Hepatocyte (in vitro differentiated cells): ENCODE measurements around the gene TAF8. TPM values are rescaled to one million over a fixed set of nuclear protein-coding genes. Genes with fewer than 3 reads are reported as not detected.

Source experiments
- DNase-seq: peaks from one replicate; pipeline ENCODE4 v3.0.0-alpha.2; 2016; ENCODE audit warnings: low spot score
- H2AFZ ChIP-seq: fragments of 200-600 bp; sonication (generic); 2 replicates; pipeline ENCODE4 v1.6.0; 2016; ENCODE audit warnings: antibody characterized with exemption, mild to moderate bottlenecking
- H3K27ac ChIP-seq: fragments of 200-600 bp; sonication (generic); 2 replicates; pipeline ENCODE4 v1.5.1; 2016; ENCODE audit warnings: mild to moderate bottlenecking
- H3K27me3 ChIP-seq: fragments of 200-600 bp; sonication (generic); 2 replicates; pipeline ENCODE4 v1.6.1; 2016
- H3K36me3 ChIP-seq: fragments of 200-600 bp; sonication (generic); replicated peaks from 2 replicates; pipeline ENCODE4 v1.5.1; 2016; ENCODE audit warnings: low read depth; ENCODE audit not compliant: insufficient read depth
- H3K4me1 ChIP-seq: fragments of 200-600 bp; sonication (generic); 2 replicates; pipeline ENCODE4 v1.5.1; 2016; ENCODE audit warnings: mild to moderate bottlenecking, moderate library complexity; ENCODE audit not compliant: insufficient read depth
- H3K4me2 ChIP-seq: fragments of 200-600 bp; sonication (generic); 2 replicates; pipeline ENCODE4 v1.6.0; 2016
- H3K4me3 ChIP-seq: fragments of 200-600 bp; sonication (generic); 2 replicates; pipeline ENCODE4 v1.5.1; 2016; ENCODE audit warnings: mild to moderate bottlenecking
- H3K79me2 ChIP-seq: fragments of 200-600 bp; sonication (generic); 2 replicates; pipeline ENCODE4 v1.6.0; 2017; ENCODE audit warnings: mild to moderate bottlenecking
- H3K9me2 ChIP-seq: fragments of 200-600 bp; sonication (generic); replicated peaks from 2 replicates; pipeline ENCODE4 v1.6.0; 2017; ENCODE audit warnings: mild to moderate bottlenecking; ENCODE audit not compliant: insufficient read depth
- H3K9me3 ChIP-seq: fragments of 200-600 bp; sonication (generic); 2 replicates; pipeline ENCODE4 v1.5.1; 2016; ENCODE audit warnings: low read depth, mild to moderate bottlenecking
- H4K20me1 ChIP-seq: fragments of 200-600 bp; sonication (generic); 2 replicates; pipeline ENCODE4 v1.6.0; 2016; ENCODE audit warnings: mild to moderate bottlenecking; ENCODE audit not compliant: insufficient read depth, poor library complexity, severe bottlenecking
- CTCF ChIP-seq: fragments of 200-600 bp; sonication (generic); IDR thresholded peaks from 2 replicates; pipeline ENCODE4 v1.5.1; 2016; ENCODE audit warnings: antibody characterized with exemption, mild to moderate bottlenecking; ENCODE audit not compliant: poor library complexity
- EZH2 ChIP-seq: fragments of 200-600 bp; sonication (generic); IDR thresholded peaks from 2 replicates; pipeline ENCODE4 v1.6.1; 2016; ENCODE audit warnings: antibody characterized with exemption, mild to moderate bottlenecking, borderline replicate concordance
- EZH2phosphoT487 ChIP-seq: fragments of 200-600 bp; sonication (generic); IDR thresholded peaks from one replicate; pipeline ENCODE4 v1.6.1; 2018; ENCODE audit warnings: antibody characterized with exemption, mild to moderate bottlenecking, low read depth, moderate library complexity; ENCODE audit not compliant: unreplicated experiment, severe bottlenecking
- WGBS: methylation state at CpG from one replicate; pipeline ENCODE4 v1.1.6; 2016; ENCODE audit warnings: low lambda C conversion rate; ENCODE audit errors: missing lambda C conversion rate; 5-methylcytosine and 5-hydroxymethylcytosine counted together
- polyA plus RNA-seq: library from polyadenylated mRNA; unstranded; fragments of >200 nt; fragmentation: Nextera tagmentation; extraction: Ambion mirVana; gene quantifications from 2 replicates; pipeline ENCODE4 v1.2.1, GENCODE V29; 2016
- total RNA-seq: library from RNA; depleted of rRNA; stranded (reverse); fragments of >200 nt; gene quantifications from 2 replicates; pipeline ENCODE4 v1.2.3, GENCODE V29; 2014

TAF8 gene
- total and polyA plus RNA-seq, 2 experiments from 2014 or later: 14.0 to 25.1 TPM

- no peaks in the 10 kb centered on the region for H3K9me3 ChIP-seq
- H2AFZ ChIP-seq: no peak overlapping the region
- H3K36me3 ChIP-seq: no peaks in the 10 kb centered on the region
- no peak for DNase-seq
- H3K4me3 ChIP-seq: no peak overlapping the region
- H3K79me2 ChIP-seq: no peaks in the 10 kb centered on the region
- no peak overlapping the region for H3K27ac ChIP-seq
- H3K4me1 ChIP-seq: no peaks in the 10 kb centered on the region
- H4K20me1 ChIP-seq: no peaks in the 10 kb centered on the region
- no peaks in the 10 kb centered on the region for H3K27me3 ChIP-seq
- no peaks in the 10 kb centered on the region for H3K9me2 ChIP-seq
- H3K4me2 ChIP-seq: no peak overlapping the region
- TF ChIP-seq CTCF (no peak), EZH2 (no peak), EZH2phosphoT487 (no peak)
- WGBS: 93% methylated on average over 13 of the region's 14 CpGs
Measured at GRCh38 chr6:42022755-42023384, 27.5 kb upstream of the TAF8 start.

- TF ChIP-seq EZH2phosphoT487 (no peak), EZH2 (no peak), CTCF (no peak)
Measured at GRCh38 chr6:42025066-42025844, 25.1 kb upstream of the TAF8 start.

GRCh38 chr6:42025845-42026243 is 24.5 kb upstream of the TAF8 start:
- DNase-seq: no peak
- H3K27ac ChIP-seq: no peak overlapping the region

More at GRCh38 chr6:42025066-42025844, 25.1 kb upstream of the TAF8 start:
- Histone ChIP-seq H3K4me2 (no peak overlapping the region), H3K4me1 (peaks cover 18% of the 10 kb centered on the region), H3K27me3 (no peaks in the 10 kb centered on the region), H3K4me3 (no peak overlapping the region), H3K36me3 (no peaks in the 10 kb centered on the region), H4K20me1 (no peaks in the 10 kb centered on the region), H3K27ac (no peak overlapping the region), H3K9me2 (no peaks in the 10 kb centered on the region), H3K79me2 (peaks cover 5% of the 10 kb centered on the region), H3K9me3 (no peaks in the 10 kb centered on the region), H2AFZ (no peak overlapping the region)
- WGBS: 97% methylated on average over 11 of the region's 11 CpGs
- DNase-seq: no peak

More at GRCh38 chr6:42025845-42026243, 24.5 kb upstream of the TAF8 start:
- WGBS: 80% methylated on average over 7 of the region's 7 CpGs
- Histone ChIP-seq H3K9me2 (no peaks in the 10 kb centered on the region), H3K9me3 (no peaks in the 10 kb centered on the region), H2AFZ (no peak overlapping the region), H3K4me3 (no peak overlapping the region), H3K79me2 (peaks cover 5% of the 10 kb centered on the region), H3K27me3 (no peaks in the 10 kb centered on the region), H3K36me3 (no peaks in the 10 kb centered on the region), H4K20me1 (no peaks in the 10 kb centered on the region), H3K4me2 (no peak overlapping the region), H3K4me1 (peaks cover 24% of the 10 kb centered on the region)
- TF ChIP-seq CTCF (no peak), EZH2 (no peak), EZH2phosphoT487 (no peak)
